ENCODE data around the gene DYNC1I2.
A peak's percentile ranks its signal among the peaks of the same experiment; 100 is the strongest.

DYNC1I2 gene

DNA sequence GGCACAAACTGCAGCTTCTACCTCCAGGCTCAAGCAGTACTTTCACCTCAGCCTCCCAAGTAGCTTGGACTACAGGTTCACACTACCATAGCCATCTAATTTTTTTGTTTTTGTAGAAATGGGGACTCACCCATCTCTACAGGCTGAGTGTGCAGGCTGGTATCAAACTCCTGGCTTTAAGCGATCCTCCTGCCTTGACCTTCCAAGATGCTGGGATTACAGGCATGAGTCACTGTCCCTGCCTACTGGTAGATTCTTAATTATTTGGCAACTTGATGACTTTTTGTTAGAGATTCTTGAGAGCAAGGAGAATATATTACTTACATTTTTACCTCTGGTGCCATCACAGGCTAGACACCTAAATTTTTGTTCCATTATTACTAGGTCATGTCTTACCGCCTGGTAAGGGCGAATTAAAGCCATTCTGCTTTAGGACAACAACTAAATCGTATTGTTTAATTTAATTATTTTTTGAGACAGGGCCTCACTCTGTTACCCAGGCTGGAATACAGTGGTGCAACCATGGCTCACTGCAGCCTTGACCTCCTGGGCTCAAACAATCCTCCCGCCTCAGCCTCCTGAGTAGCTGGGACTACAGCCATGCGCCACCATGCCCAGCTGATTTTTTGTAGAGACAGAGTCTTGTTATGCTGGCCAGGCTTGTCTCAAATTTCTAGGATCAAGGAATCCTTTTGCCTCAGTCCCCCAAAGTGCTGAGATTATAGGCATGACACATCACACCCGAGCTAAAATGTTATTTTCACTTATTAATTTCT is 15.7 kb downstream of the DYNC1I2 start:
- Mint-ChIP-seq H3K27me3 (no peaks in the 10 kb centered on the region), H3K36me3 (ENCODE audit: low read depth) (peaks cover 7% of the 10 kb centered on the region), H3K27ac (no peak overlapping the region), H3K9me3 (no peaks in the 10 kb centered on the region), H3K4me1 (peaks cover 7% of the 10 kb centered on the region), H3K4me3 (no peak overlapping the region)
- no peak for ATAC-seq
- DNase-seq = no peak

DNA sequence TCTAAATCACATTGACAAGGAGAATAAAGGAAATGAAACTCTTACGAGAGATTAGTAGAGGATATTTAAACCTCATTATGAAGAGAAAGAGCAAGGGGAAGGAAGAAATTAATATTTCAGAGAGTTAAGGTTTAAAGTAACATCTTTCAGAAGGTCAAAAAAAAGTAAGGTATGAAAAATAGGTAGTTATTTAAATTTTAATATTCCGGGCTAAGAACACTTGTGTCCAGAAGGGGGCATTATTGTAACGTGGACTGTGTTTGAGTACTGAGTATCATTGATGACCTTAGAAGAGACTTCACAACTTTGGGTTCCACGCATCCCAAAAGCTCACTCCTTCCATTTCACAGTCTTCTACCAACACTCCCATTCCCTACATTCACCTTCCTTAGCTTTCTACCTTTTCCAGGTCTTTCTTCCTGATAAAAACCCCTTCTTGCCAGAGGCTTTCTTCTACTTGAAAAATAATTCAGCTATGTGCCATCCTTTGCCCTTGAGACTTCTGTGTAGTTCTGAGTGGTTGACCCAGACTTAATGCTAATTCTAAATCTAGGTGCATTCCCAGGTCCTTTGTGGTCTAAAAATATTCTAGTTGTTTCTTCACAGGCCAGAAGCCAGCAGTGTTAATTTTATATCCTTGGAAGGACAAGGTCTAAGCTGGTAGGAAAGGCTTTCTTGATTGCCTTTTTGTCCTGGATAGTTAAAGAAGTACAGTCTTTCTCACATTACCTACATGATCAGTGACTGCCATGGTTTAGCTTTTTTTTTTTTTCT is 16.5 kb downstream of the DYNC1I2 start:
- H3K4me3 Mint-ChIP-seq = no peak overlapping the region
- H3K9me3 Mint-ChIP-seq = no peaks in the 10 kb centered on the region
- H3K4me1 Mint-ChIP-seq = peaks cover 7% of the 10 kb centered on the region
- no peaks in the 10 kb centered on the region for H3K27me3 Mint-ChIP-seq
- ATAC-seq (no peak), DNase-seq (no peak)
- H3K36me3 Mint-ChIP-seq (ENCODE audit: low read depth) = peaks cover 6% of the 10 kb centered on the region
- H3K27ac Mint-ChIP-seq = no peak overlapping the region

DNA sequence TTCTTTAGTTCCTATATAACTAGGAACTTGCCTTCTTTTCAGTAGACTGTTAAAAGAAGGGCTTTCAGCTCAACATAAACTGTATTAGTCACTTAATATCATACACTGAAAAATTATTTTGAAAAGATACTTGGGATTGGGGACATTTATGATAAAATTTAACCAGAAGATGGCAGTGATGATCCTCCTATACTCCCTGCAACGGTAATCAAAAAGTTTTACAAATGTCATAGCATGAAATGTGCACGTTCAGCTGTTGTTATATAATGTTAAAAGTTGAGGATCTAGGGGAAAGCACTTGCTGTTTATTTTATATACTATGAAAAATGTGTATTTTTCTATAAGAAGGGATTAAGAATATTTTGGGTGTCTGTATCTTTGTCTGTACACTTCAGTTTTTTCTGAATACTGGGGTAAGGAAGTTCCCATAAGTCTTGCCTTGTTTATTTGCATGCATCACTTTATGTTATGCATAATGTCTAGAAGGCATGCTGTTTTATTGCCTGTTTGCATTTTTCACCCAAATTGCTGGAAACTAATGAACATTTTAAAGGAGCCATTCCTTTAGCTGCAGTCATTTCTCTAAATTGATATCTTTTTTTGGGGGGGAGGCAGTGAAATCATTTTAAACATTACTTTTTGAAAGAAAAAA is 19.0 kb downstream of the DYNC1I2 start:
- H3K9me3 Mint-ChIP-seq = no peaks in the 10 kb centered on the region
- no peak overlapping the region for H3K4me3 Mint-ChIP-seq
- peaks cover 7% of the 10 kb centered on the region for H3K4me1 Mint-ChIP-seq
- peaks cover 1% of the 10 kb centered on the region for H3K36me3 Mint-ChIP-seq (ENCODE audit: low read depth)
- H3K27me3 Mint-ChIP-seq = no peaks in the 10 kb centered on the region
- no peak overlapping the region for H3K27ac Mint-ChIP-seq
- DNase-seq = no peak
- ATAC-seq = no peak

DNA sequence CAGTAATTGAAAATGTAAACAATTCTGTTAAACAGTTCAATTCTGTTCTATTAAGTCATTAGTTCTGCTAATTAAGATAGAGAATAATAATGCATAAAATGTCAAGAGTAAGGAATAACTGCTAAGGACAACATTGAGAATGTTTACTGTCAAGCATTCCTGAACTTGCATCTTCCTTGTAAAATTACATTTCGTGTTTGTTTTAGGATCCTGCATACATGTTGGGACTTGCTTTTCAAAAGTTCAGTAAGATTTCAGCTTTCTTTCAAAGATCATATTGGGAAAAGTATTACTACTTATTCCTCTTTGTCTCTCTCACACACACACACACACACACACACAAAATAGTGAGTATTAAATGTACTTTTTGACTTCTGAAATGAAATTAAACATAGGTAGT is 20.5 kb downstream of the DYNC1I2 start:
- ATAC-seq (no peak), DNase-seq (no peak)
- Mint-ChIP-seq H3K4me3 (no peak overlapping the region), H3K27ac (no peak overlapping the region), H3K9me3 (no peaks in the 10 kb centered on the region), H3K4me1 (peaks cover 15% of the 10 kb centered on the region), H3K27me3 (no peaks in the 10 kb centered on the region), H3K36me3 (ENCODE audit: low read depth) (peaks cover 1% of the 10 kb centered on the region)

DNA sequence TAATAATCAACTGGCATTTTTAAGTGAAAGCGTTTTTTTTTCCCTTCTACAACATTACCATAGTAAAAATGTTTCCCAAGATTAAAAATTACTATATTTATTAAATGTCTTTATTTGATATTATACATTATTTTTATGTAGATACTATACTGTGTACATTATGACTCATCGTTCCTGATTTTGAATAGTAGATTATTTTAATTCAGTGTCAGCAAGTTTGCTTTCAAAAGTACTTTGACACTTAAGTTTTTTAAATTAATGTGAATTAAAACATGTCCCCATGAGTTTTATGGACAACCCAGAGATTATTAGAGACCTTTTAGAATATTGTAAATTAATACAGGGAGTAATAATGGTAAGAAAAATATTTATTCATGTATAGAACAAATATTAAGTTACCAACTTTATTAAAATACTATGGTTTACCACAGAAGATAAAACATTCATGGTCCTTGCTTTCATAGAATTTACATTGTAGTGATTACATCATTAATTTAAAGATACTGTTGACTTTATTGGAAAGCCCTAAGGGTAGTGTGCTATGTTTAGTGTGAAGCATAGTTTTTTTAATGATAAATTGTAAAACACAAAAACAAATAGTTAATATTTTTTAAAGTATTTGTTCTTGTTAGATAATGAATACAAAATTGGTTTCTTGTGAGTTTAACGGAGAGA is 21.9 kb downstream of the DYNC1I2 start:
- DNase-seq (no peak), ATAC-seq (no peak)
- Mint-ChIP-seq H3K27ac (no peak overlapping the region), H3K4me1 (peaks cover 8% of the 10 kb centered on the region), H3K36me3 (ENCODE audit: low read depth) (peaks cover 1% of the 10 kb centered on the region), H3K9me3 (no peaks in the 10 kb centered on the region), H3K4me3 (no peak overlapping the region), H3K27me3 (no peaks in the 10 kb centered on the region)

DNA sequence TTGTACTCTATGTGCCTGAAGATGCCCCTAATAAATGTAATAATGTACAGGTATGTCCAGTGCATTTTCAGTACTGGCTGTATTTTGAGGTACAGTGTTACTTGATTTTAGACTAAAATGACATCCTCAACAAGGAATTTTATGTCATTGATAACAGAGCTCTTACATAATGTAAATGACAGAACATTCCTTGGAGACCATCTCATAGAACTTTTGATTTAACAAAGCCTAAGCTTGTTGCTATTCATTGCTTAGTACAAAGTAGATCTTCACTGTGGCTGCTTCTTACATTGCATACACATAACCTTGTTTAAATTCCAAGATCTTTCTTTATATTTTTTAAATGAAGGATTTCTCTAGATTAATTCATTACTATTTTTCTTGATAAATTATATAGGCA is 24.1 kb downstream of the DYNC1I2 start:
- no peaks in the 10 kb centered on the region for H3K27me3 Mint-ChIP-seq
- H3K9me3 Mint-ChIP-seq = no peaks in the 10 kb centered on the region
- peaks cover 1% of the 10 kb centered on the region for H3K36me3 Mint-ChIP-seq (ENCODE audit: low read depth)
- peaks cover 8% of the 10 kb centered on the region for H3K4me1 Mint-ChIP-seq
- no peak overlapping the region for H3K27ac Mint-ChIP-seq
- no peak for DNase-seq
- no peak overlapping the region for H3K4me3 Mint-ChIP-seq
- no peak for ATAC-seq

DNA sequence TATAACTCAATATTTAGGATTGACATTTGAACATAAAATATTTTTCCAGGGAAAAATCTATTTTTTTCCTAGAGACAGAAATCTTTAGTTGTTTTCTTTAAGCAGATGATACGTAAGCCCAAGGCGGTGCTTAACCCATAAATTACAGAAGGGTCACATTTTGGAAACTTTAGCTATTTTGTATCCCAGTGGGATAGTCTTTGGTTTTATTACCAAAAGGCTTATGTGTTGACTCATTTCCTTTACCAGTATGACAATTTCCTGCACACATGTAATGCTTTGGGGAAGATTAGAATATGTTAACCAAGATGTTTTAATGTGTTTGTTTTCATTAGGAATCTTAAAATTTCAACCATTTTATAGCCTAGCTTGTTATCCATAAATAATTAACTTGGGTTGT is 24.8 kb downstream of the DYNC1I2 start:
- DNase-seq = no peak
- ATAC-seq = no peak
- Mint-ChIP-seq H3K4me1 (peaks cover 8% of the 10 kb centered on the region), H3K27me3 (no peaks in the 10 kb centered on the region), H3K27ac (no peak overlapping the region), H3K9me3 (no peaks in the 10 kb centered on the region), H3K36me3 (ENCODE audit: low read depth) (peaks cover 1% of the 10 kb centered on the region), H3K4me3 (no peak overlapping the region)

DNA sequence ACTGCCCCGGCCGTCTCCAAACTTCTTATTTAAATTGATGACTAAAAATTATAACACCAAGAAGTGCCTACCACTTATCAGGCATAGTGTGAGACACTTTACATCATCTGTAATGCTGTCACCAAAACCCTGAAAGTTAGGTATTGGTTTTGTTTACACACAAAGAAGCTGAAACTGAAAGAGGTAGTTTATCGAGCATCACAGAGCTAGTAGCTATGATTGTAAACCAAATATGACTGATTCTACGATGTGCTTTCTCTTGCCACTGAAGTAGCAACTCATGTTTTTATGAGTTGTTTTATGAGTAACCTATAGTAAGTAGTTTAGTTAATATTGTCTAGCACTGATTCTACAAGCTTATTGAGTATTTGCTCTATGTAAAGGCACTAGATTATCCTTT is 31.5 kb downstream of the DYNC1I2 start:
- Mint-ChIP-seq H3K4me1 (no peaks in the 10 kb centered on the region), H3K4me3 (no peak overlapping the region), H3K9me3 (no peaks in the 10 kb centered on the region), H3K36me3 (ENCODE audit: low read depth) (peaks cover 8% of the 10 kb centered on the region), H3K27ac (no peak overlapping the region), H3K27me3 (no peaks in the 10 kb centered on the region)
- DNase-seq (no peak), ATAC-seq (peak; percentile 33)

DNA sequence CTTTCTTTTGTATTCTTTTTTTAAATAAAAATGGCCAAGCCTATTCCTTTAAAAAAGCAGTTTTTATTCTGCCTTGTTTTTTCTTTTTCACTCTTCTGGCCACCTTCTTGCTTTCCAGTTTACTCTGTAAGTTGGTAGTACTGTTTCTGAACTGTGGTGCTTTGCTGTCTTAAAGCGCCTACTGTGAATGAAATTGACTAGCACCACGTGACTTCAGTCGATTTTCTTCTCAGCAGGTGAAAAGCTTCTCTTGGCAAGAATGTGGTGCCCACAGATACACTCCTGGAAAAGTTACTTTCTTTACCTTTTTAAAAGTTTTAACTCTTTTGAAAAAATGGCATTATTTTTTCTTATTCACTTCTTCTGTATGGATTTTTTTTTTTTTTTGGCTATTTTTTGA is 32.4 kb downstream of the DYNC1I2 start:
- H3K9me3 Mint-ChIP-seq = no peaks in the 10 kb centered on the region
- peaks cover 10% of the 10 kb centered on the region for H3K36me3 Mint-ChIP-seq (ENCODE audit: low read depth)
- no peak for ATAC-seq
- no peak for DNase-seq
- no peaks in the 10 kb centered on the region for H3K27me3 Mint-ChIP-seq
- H3K27ac Mint-ChIP-seq = no peak overlapping the region
- H3K4me1 Mint-ChIP-seq = no peaks in the 10 kb centered on the region
- no peak overlapping the region for H3K4me3 Mint-ChIP-seq

DNA sequence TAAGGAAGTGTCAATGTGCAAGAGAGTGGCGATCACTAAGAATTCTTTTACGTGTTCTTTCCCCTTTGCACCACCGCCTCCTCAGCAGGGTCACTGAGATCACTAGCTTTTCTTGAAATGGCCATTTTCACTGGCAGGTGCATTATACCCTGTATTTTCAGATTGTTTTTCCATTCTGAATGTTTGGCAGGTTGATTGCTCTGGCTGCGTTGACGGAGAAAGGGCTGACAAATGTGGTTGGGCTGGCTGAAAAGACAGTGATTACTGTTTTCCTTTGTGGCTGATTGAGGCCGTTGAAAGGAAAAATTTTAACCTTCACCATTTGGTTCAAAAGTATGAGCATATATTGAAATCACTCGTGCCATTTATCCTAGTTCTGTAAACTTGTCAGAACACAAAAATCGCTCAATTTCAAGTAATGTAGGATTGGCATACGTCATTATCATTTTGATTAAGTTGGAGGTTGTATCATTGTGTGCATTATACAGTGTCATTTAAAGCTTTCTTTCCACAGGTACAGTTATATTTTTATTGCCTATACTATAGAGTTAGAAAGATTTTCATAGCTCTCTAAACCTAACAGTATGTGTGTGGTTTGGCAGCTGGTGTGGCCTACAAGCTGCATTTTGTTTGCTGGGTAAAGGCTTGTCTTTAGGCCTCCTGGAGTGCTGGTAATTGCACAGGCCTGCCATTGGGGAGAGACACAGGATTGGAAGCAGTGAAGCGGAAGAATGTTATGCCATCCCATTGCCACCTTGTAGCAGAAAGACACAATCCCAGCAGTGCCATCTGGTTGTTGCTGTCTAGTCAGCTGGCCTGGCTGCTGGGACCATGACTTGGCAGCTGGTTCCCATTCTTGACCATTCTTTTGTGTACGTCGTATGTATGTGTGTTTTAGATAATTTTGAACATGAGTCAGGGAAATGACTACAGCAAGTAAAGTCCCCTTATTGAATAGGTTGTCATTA is 36.7 kb downstream of the DYNC1I2 start:
- H3K27ac Mint-ChIP-seq = no peak overlapping the region
- H3K27me3 Mint-ChIP-seq = no peaks in the 10 kb centered on the region
- H3K4me3 Mint-ChIP-seq = no peak overlapping the region
- no peaks in the 10 kb centered on the region for H3K4me1 Mint-ChIP-seq
- DNase-seq = no peak
- H3K36me3 Mint-ChIP-seq (ENCODE audit: low read depth) = peaks cover 17% of the 10 kb centered on the region
- no peaks in the 10 kb centered on the region for H3K9me3 Mint-ChIP-seq
- ATAC-seq = no peak

DNA sequence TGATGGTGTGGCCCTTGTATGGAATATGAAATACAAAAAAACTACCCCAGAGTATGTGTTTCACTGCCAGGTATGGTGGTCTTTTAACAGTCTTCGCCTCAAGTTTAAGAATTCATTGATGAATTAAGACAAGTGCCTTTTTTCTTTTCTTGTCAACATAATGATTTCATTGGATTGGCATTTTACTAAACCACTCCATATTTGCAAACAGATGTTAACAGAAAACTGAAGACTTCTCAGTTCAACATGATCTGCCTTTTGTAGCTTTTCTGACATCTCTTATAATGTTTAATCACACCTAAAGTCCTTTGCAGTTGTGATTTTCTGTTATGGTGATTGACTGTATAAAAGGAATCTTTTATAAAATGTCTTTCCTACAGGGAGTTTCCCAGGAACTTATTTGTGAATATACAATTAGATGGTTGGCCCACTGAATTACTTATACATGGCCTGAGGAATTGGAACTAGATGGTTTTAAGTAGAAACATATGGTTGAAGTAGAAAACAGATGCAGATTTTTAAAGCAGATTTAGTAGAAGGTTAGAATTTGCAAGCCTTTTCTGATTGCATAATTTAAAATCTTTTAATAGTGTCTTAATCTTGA is 39.7 kb downstream of the DYNC1I2 start:
- no peak for DNase-seq
- no peak overlapping the region for H3K27ac Mint-ChIP-seq
- ATAC-seq = no peak
- no peaks in the 10 kb centered on the region for H3K27me3 Mint-ChIP-seq
- H3K36me3 Mint-ChIP-seq (ENCODE audit: low read depth) = peaks cover 36% of the 10 kb centered on the region
- no peaks in the 10 kb centered on the region for H3K4me1 Mint-ChIP-seq
- no peaks in the 10 kb centered on the region for H3K9me3 Mint-ChIP-seq
- H3K4me3 Mint-ChIP-seq = no peak overlapping the region

DNA sequence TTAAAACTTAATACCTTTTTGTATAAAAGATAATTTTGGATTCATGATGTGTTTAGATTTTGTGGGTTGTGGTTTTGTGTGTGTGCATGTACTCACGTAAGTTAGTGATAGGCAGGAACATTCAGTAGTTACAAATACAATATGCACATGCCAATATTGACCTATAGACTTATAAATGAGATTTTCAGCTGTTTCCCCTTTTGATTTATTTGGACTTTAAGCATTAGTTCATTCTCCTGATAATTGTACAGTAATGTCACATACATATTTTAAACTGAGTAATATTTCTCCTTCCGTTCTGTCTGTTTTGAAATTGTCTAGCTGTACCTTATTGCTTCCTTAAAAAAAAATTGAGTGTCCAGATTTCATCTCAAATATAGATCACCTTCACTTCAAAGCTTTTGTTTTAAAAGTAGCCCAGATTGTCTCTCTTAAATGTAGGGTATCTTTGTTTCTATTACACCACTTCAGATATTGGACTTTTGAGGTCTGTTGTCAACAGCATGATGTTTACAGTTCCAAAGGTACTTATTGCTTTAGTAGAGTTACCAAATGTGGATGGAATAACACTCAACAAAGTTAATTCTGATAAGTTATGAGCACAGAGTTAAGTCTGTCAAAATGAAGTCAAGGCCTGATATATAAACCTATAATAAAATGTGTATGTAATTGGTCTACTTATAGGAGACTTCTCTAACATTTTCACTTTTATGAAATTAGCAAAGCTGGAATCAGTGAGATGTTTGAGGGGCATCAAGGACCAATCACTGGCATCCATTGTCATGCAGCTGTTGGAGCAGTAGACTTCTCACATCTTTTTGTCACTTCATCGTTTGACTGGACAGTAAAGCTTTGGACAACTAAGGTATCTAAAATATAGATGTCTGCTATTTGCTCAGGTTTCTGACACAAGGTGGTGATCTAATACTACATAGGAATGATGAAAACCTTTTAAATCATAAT is 42.0 kb downstream of the DYNC1I2 start:
- H3K4me3 Mint-ChIP-seq = no peak overlapping the region
- H3K9me3 Mint-ChIP-seq = no peaks in the 10 kb centered on the region
- peaks cover 42% of the 10 kb centered on the region for H3K36me3 Mint-ChIP-seq (ENCODE audit: low read depth)
- DNase-seq = no peak
- H3K27ac Mint-ChIP-seq = no peak overlapping the region
- no peaks in the 10 kb centered on the region for H3K27me3 Mint-ChIP-seq
- no peak for ATAC-seq
- H3K4me1 Mint-ChIP-seq = no peaks in the 10 kb centered on the region

DNA sequence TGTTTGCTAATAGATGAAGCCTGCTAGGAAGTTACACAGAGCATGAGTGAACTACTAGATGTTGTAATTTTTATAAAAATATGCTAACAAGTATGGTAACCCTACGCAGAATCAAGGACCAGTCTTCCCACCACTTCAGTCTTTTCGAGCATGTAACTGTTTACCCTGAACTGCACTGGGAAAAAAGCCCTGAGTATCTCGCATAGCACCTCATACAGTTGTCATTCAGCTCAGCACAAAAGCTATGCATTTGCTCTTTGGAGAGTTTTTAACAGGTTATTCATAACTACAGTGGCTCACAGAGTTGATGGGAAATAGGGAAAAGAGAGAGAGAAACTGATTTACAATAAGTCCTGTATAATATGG is 42.7 kb downstream of the DYNC1I2 start:
- DNase-seq (no peak), ATAC-seq (no peak)
- Mint-ChIP-seq H3K36me3 (ENCODE audit: low read depth) (peaks cover 45% of the 10 kb centered on the region), H3K27me3 (no peaks in the 10 kb centered on the region), H3K9me3 (no peaks in the 10 kb centered on the region), H3K4me1 (no peaks in the 10 kb centered on the region), H3K4me3 (no peak overlapping the region), H3K27ac (no peak overlapping the region)
